PC-3 (cell line): ENCODE measurements around the gene H2BK1. TPM values are rescaled to one million over a fixed set of nuclear protein-coding genes. Genes with fewer than 3 reads are reported as not detected.

Experiments used
- ATAC-seq: fragments of 200-7000 bp; cut with Tn5 transposase; 2 replicates; pipeline ENCODE4 v1.9.1; 2020; ENCODE audit warnings: mild to moderate bottlenecking, moderate library complexity
- BruUV-seq: library from RNA; stranded (reverse); fragments of 400-500 nt; replicated peaks from 2 replicates; lab custom pipeline; 2021; lab: Mats Ljungman, UMichigan
- CTCF ChIA-PET: fragments of 300-600 bp; sonication (Branson Sonifier 250); formaldehyde crosslinking; loops from one replicate; lab custom pipeline; 2022; ENCODE audit warnings: antibody characterized with exemption; lab: Charles Lee
- POLR2A ChIA-PET: fragments of 300-600 bp; sonication (Branson Sonifier 250); formaldehyde crosslinking; loops from one replicate; lab custom pipeline; 2022; ENCODE audit warnings: antibody characterized with exemption; ENCODE audit not compliant: unreplicated experiment; lab: Charles Lee
- DNase-seq: peaks from one replicate; pipeline ENCODE4 v3.0.0-alpha.2; 2015
- H2AFZ ChIP-seq: fragments of 300-600 bp; sonication (generic); 2 replicates; pipeline ENCODE4 v1.6.0; 2016; ENCODE audit warnings: antibody characterized with exemption, low read length
- H3F3A ChIP-seq: fragments of 300-600 bp; sonication (generic); one replicate; pipeline ENCODE4 v1.6.0; 2017; ENCODE audit warnings: antibody characterized with exemption, low read length, control low read depth, mild to moderate bottlenecking; ENCODE audit not compliant: unreplicated experiment
- H3K27ac ChIP-seq: fragments of 300-600 bp; sonication (generic); 2 replicates; pipeline ENCODE4 v1.5.1; 2016; ENCODE audit warnings: mild to moderate bottlenecking, low read length
- H3K27me3 ChIP-seq: fragments of 300-600 bp; sonication (generic); 2 replicates; pipeline ENCODE4 v1.6.1; 2016; ENCODE audit warnings: low read length, mixed read lengths
- H3K36me3 ChIP-seq: fragments of 300-600 bp; sonication (generic); 2 replicates; pipeline ENCODE4 v1.6.1; 2016; ENCODE audit warnings: low read depth, mixed run types, low read length, mixed read lengths
- H3K4me1 ChIP-seq: fragments of 300-600 bp; sonication (generic); 2 replicates; pipeline ENCODE4 v1.5.1; 2016; ENCODE audit warnings: low read length; ENCODE audit not compliant: insufficient read depth
- H3K4me2 ChIP-seq: fragments of 300-600 bp; sonication (generic); 2 replicates; pipeline ENCODE4 v1.6.0; 2016; ENCODE audit warnings: low read length
- H3K4me3 ChIP-seq: fragments of 300-600 bp; sonication (generic); 2 replicates; pipeline ENCODE4 v1.5.1; 2016; ENCODE audit warnings: mild to moderate bottlenecking, low read length, mixed read lengths
- H3K79me2 ChIP-seq: fragments of 300-600 bp; sonication (generic); 2 replicates; pipeline ENCODE4 v1.6.1; 2017; ENCODE audit warnings: low read length, mixed read lengths
- H3K9ac ChIP-seq: fragments of 300-600 bp; sonication (generic); 2 replicates; pipeline ENCODE4 v1.6.0; 2016; ENCODE audit warnings: mild to moderate bottlenecking, low read length
- H3K9me2 ChIP-seq: fragments of 300-600 bp; sonication (generic); replicated peaks from 2 replicates; pipeline ENCODE4 v1.6.1; 2016; ENCODE audit warnings: mixed run types, low read length, mixed read lengths
- H3K9me3 ChIP-seq: fragments of 300-600 bp; sonication (generic); 2 replicates; pipeline ENCODE4 v1.6.1; 2016; ENCODE audit warnings: low read length, mixed read lengths
- H4K20me1 ChIP-seq: fragments of 300-600 bp; sonication (generic); 2 replicates; pipeline ENCODE4 v1.6.1; 2016; ENCODE audit warnings: low read length, mixed read lengths
- EZH2 ChIP-seq: fragments of 300-600 bp; sonication (generic); IDR thresholded peaks from one replicate; pipeline ENCODE4 v1.6.1; 2017; ENCODE audit warnings: antibody characterized with exemption, mild to moderate bottlenecking, low read length; ENCODE audit not compliant: unreplicated experiment
- EZH2phosphoT487 ChIP-seq: fragments of 300-600 bp; sonication (generic); IDR thresholded peaks from 2 replicates; pipeline ENCODE4 v1.6.1; 2018; ENCODE audit warnings: mild to moderate bottlenecking, antibody characterized with exemption, low read length, borderline replicate concordance
- intact Hi-C: fragments of 100-400 bp; cut with micrococcal nuclease; formaldehyde crosslinking; loops from 2 replicates; pipeline ENCODE4 v1.9.0; 2023
- total RNA-seq: library from RNA; depleted of rRNA; stranded (reverse); fragments of >200 nt; gene quantifications from 2 replicates; pipeline ENCODE4 v1.2.3, GENCODE V29; 2014
- TF ChIP-seq, protein P1 (sequence below): fragments of 300-600 bp; sonication (generic); conservative IDR thresholded peaks from 2 replicates; pipeline ENCODE4 v1.5.1; 2017; ENCODE audit warnings: antibody characterized with exemption, low read depth, mild to moderate bottlenecking, low read length

H2BK1 gene
- total RNA-seq, 1 experiment from 2014 or later = not detected

DNA sequence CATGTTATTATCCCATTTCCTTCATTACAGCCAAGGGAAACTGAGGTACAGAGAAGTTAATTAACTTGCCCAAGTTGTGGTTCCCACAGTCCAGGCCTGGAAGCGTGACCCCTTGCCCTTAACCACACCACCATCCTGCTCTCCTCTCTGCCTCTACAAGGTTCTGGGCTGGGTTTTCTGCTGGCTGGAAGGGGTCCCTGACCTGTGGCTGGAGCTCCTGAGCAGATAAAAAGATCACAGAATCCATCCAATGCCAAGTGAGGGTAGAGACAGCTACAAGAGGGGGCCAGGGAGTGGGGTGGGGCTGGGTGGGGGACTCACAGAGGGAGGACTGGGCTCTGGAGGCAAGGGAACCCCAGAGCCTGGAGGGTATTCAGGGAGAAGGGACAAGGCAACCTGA lies 33.0 kb downstream of the H2BK1 start:
- DNase-seq (no peak), ATAC-seq (no peak)
- CTCF ChIA-PET = interaction anchor here (0.6 kb wide), 2 partner anchors 53 to 188 kb away, joined by 4 read pairs; no protein-coding TSS in a partner anchor
- Histone ChIP-seq H3K79me2 (no peaks in the 10 kb centered on the region), H3K27ac (no peak overlapping the region), H3F3A (no peaks in the 10 kb centered on the region), H3K4me3 (no peak overlapping the region), H3K4me1 (0 out of 2 replicates have a peak, but pooled peaks cover 1% of the 10 kb centered on the region), H3K9me3 (no peaks in the 10 kb centered on the region), H3K27me3 (peaks cover 21% of the 10 kb centered on the region; the same call in 1 of the 2 replicates), H4K20me1 (no peaks in the 10 kb centered on the region), H3K36me3 (no peaks in the 10 kb centered on the region), H3K9me2 (no peaks in the 10 kb centered on the region), H3K4me2 (no peak overlapping the region), H2AFZ (no peak overlapping the region), H3K9ac (no peak overlapping the region)
- TF ChIP-seq, protein P1, sequence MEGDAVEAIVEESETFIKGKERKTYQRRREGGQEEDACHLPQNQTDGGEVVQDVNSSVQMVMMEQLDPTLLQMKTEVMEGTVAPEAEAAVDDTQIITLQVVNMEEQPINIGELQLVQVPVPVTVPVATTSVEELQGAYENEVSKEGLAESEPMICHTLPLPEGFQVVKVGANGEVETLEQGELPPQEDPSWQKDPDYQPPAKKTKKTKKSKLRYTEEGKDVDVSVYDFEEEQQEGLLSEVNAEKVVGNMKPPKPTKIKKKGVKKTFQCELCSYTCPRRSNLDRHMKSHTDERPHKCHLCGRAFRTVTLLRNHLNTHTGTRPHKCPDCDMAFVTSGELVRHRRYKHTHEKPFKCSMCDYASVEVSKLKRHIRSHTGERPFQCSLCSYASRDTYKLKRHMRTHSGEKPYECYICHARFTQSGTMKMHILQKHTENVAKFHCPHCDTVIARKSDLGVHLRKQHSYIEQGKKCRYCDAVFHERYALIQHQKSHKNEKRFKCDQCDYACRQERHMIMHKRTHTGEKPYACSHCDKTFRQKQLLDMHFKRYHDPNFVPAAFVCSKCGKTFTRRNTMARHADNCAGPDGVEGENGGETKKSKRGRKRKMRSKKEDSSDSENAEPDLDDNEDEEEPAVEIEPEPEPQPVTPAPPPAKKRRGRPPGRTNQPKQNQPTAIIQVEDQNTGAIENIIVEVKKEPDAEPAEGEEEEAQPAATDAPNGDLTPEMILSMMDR = no peak
- TF ChIP-seq EZH2 = no peak
- TF ChIP-seq EZH2phosphoT487 = no peak
- POLR2A ChIA-PET = interaction anchor here (0.6 kb wide), 1 partner anchor 75 kb away, joined by 3 read pairs; no protein-coding TSS in a partner anchor
- no TSS peak for BruUV-seq
- intact Hi-C loops = no loop called here

DNA sequence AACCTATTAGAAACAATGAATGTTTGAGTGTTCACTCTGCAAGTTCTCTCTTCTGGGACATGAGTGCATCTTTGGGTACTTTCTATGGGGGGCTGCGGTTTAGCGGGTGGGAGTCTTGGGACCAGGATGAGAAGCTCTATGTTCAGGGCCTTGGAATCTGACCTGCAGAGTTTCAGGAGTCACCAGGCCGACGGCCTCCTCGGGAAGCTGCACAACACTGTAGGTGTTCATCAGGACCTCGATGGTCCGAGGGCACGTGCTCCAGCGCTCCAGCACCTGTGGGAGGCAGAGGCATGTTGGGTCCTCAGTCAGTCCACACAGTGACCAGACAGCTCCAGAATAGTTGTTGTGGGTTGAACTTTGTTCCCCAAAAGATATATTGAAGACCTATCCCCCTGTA lies 33.9 kb downstream of the H2BK1 start:
- Histone ChIP-seq H3K9me2 (no peaks in the 10 kb centered on the region), H3K4me1 (0 out of 2 replicates have a peak, but pooled peaks cover 4% of the 10 kb centered on the region), H3K27ac (no peak overlapping the region), H3K4me2 (no peak overlapping the region), H3K4me3 (no peak overlapping the region), H3K9me3 (no peaks in the 10 kb centered on the region), H3K27me3 (peaks cover 21% of the 10 kb centered on the region; the same call in 1 of the 2 replicates), H3K36me3 (no peaks in the 10 kb centered on the region), H3K9ac (no peak overlapping the region), H3F3A (no peaks in the 10 kb centered on the region), H2AFZ (no peak overlapping the region), H3K79me2 (no peaks in the 10 kb centered on the region), H4K20me1 (no peaks in the 10 kb centered on the region)
- DNase-seq (no peak), ATAC-seq (no peak)
- POLR2A ChIA-PET = interaction anchor here (0.6 kb wide), 1 partner anchor 76 kb away, joined by 3 read pairs; no protein-coding TSS in a partner anchor
- CTCF ChIA-PET = no interaction called here
- intact Hi-C loops = no loop called here
- TF ChIP-seq EZH2phosphoT487 = no peak
- TF ChIP-seq, protein P1 = no peak
- no peak for TF ChIP-seq EZH2
- BruUV-seq = no TSS peak

DNA sequence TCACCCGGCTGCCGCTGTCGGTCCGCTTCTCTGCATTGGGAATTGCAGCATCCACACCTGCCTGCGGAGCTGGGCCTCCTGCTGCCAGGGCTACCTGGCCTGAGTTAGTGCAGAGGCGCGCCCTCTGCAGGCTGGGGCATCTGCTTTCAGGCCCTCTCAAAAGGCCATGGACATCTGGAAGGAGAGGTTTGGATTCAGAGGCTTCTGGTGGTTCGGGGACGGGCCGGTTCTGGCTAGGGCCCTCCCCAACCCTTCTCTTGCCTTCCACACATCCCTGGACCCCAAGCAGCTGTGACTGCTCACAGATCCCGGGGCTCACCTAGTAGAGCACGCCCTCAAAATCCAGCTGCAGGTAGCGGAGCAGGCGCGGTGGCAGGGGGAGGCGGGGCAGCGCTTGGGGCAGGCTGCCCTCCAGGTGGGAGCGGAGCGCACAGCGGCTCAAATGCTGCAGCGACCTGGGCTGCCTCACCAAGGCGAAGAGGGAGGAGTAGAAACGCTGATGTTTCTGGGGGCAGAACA lies 34.4 kb downstream of the H2BK1 start:
- Histone ChIP-seq H3K9me3 (no peaks in the 10 kb centered on the region), H3K27me3 (peaks cover 19% of the 10 kb centered on the region; the same call in 1 of the 2 replicates), H3K4me2 (no peak overlapping the region), H4K20me1 (no peaks in the 10 kb centered on the region), H3K4me1 (0 out of 2 replicates have a peak, but pooled peaks cover 4% of the 10 kb centered on the region), H3K27ac (no peak overlapping the region), H3K79me2 (no peaks in the 10 kb centered on the region), H3K4me3 (no peak overlapping the region), H2AFZ (no peak overlapping the region), H3K36me3 (no peaks in the 10 kb centered on the region), H3F3A (no peaks in the 10 kb centered on the region), H3K9me2 (no peaks in the 10 kb centered on the region), H3K9ac (no peak overlapping the region)
- TF ChIP-seq EZH2 = no peak
- TF ChIP-seq, protein P1 = peak; percentile 56; the same call in 1 of the 2 replicates
- TF ChIP-seq EZH2phosphoT487 = no peak
- BruUV-seq = no TSS peak
- DNase-seq (peak; percentile 26), ATAC-seq (no peak)
- CTCF ChIA-PET = no interaction called here
- intact Hi-C loops = no loop called here
- POLR2A ChIA-PET = no interaction called here
